H1 (cell line): Measurements from ENCODE around the gene STH. TPM values are rescaled to one million over a fixed set of nuclear protein-coding genes. Genes with fewer than 3 reads are reported as not detected.

Source experiments
- CHD1 ChIP-seq: IDR thresholded peaks from 2 replicates; pipeline ENCODE4 v1.6.1; 2012; ENCODE audit warnings: low read depth, low read length, improper control_type of control experiment
- EGR1 ChIP-seq: IDR thresholded peaks from 2 replicates; pipeline ENCODE4 v1.6.1; 2011; ENCODE audit warnings: low read depth, low read length, borderline replicate concordance
- GTF2F1 ChIP-seq: IDR thresholded peaks from 2 replicates; pipeline ENCODE4 v1.6.1; 2012; ENCODE audit warnings: low read depth, low read length, improper control_type of control experiment, borderline replicate concordance
- JUN ChIP-seq: IDR thresholded peaks from 2 replicates; pipeline ENCODE4 v1.6.1; 2011; ENCODE audit warnings: low read depth, mild to moderate bottlenecking, improper control_type of control experiment, low read length
- TAF1 ChIP-seq: IDR thresholded peaks from 2 replicates; pipeline ENCODE4 v1.6.1; 2011; ENCODE audit warnings: mild to moderate bottlenecking, low read depth, low read length
- TAF7 ChIP-seq: optimal IDR thresholded peaks from 2 replicates; pipeline ENCODE3; 2011; ENCODE audit warnings: low read depth, mild to moderate bottlenecking, inconsistent platforms, low read length, moderate library complexity, borderline replicate concordance
- polyA plus RNA-seq, 7 experiments: library from polyadenylated mRNA; depleted of rRNA in 3 of 7; stranded (reverse) in 5 of 7; unstranded in 2 of 7; fragments of >200 nt in 5 of 7; fragments of 200-250 nt in 2 of 7; gene quantifications; 1 replicate in 5 of 7; 2 replicates in 1 of 7; 4 replicates in 1 of 7; pipeline versions ENCODE4 v1.2.1 to v1.2.3, GENCODE V29; 2011 to 2013; ENCODE audit warnings: missing spikeins in 2 of 7, mixed read lengths in 2 of 7
- total RNA-seq: library from RNA; stranded (reverse); fragmentation: NEBNext Ultra II Directional; extraction: Animal tissue kit (Norgen Biotek cat#: 25700); gene quantifications from 2 replicates; pipeline ENCODE4 v1.2.1, GENCODE V29; 2021
- TF ChIP-seq, protein P1 (sequence below): IDR thresholded peaks from 2 replicates; pipeline ENCODE4 v1.6.1; 2012; ENCODE audit warnings: low read length, inconsistent platforms
- TF ChIP-seq, protein P2 (sequence below): fragments of 300-600 bp; sonication (generic); IDR thresholded peaks from 2 replicates; pipeline ENCODE4 v1.7.1; 2012; ENCODE audit warnings: low read length, moderate library complexity, mild to moderate bottlenecking, inconsistent platforms; ENCODE audit not compliant: insufficient replicate concordance

The STH gene
- total and polyA plus RNA-seq, 2 of the 8 experiments (the other 6 are each of a cell fraction or from before 2014, with no cell fraction given): not detected

- TF ChIP-seq, protein P1, sequence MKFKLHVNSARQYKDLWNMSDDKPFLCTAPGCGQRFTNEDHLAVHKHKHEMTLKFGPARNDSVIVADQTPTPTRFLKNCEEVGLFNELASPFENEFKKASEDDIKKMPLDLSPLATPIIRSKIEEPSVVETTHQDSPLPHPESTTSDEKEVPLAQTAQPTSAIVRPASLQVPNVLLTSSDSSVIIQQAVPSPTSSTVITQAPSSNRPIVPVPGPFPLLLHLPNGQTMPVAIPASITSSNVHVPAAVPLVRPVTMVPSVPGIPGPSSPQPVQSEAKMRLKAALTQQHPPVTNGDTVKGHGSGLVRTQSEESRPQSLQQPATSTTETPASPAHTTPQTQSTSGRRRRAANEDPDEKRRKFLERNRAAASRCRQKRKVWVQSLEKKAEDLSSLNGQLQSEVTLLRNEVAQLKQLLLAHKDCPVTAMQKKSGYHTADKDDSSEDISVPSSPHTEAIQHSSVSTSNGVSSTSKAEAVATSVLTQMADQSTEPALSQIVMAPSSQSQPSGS: no peak
- TF ChIP-seq TAF7 (no peak), EGR1 (no peak), GTF2F1 (no peak), TAF1 (no peak), CHD1 (no peak), JUN (no peak)
- TF ChIP-seq, protein P2, sequence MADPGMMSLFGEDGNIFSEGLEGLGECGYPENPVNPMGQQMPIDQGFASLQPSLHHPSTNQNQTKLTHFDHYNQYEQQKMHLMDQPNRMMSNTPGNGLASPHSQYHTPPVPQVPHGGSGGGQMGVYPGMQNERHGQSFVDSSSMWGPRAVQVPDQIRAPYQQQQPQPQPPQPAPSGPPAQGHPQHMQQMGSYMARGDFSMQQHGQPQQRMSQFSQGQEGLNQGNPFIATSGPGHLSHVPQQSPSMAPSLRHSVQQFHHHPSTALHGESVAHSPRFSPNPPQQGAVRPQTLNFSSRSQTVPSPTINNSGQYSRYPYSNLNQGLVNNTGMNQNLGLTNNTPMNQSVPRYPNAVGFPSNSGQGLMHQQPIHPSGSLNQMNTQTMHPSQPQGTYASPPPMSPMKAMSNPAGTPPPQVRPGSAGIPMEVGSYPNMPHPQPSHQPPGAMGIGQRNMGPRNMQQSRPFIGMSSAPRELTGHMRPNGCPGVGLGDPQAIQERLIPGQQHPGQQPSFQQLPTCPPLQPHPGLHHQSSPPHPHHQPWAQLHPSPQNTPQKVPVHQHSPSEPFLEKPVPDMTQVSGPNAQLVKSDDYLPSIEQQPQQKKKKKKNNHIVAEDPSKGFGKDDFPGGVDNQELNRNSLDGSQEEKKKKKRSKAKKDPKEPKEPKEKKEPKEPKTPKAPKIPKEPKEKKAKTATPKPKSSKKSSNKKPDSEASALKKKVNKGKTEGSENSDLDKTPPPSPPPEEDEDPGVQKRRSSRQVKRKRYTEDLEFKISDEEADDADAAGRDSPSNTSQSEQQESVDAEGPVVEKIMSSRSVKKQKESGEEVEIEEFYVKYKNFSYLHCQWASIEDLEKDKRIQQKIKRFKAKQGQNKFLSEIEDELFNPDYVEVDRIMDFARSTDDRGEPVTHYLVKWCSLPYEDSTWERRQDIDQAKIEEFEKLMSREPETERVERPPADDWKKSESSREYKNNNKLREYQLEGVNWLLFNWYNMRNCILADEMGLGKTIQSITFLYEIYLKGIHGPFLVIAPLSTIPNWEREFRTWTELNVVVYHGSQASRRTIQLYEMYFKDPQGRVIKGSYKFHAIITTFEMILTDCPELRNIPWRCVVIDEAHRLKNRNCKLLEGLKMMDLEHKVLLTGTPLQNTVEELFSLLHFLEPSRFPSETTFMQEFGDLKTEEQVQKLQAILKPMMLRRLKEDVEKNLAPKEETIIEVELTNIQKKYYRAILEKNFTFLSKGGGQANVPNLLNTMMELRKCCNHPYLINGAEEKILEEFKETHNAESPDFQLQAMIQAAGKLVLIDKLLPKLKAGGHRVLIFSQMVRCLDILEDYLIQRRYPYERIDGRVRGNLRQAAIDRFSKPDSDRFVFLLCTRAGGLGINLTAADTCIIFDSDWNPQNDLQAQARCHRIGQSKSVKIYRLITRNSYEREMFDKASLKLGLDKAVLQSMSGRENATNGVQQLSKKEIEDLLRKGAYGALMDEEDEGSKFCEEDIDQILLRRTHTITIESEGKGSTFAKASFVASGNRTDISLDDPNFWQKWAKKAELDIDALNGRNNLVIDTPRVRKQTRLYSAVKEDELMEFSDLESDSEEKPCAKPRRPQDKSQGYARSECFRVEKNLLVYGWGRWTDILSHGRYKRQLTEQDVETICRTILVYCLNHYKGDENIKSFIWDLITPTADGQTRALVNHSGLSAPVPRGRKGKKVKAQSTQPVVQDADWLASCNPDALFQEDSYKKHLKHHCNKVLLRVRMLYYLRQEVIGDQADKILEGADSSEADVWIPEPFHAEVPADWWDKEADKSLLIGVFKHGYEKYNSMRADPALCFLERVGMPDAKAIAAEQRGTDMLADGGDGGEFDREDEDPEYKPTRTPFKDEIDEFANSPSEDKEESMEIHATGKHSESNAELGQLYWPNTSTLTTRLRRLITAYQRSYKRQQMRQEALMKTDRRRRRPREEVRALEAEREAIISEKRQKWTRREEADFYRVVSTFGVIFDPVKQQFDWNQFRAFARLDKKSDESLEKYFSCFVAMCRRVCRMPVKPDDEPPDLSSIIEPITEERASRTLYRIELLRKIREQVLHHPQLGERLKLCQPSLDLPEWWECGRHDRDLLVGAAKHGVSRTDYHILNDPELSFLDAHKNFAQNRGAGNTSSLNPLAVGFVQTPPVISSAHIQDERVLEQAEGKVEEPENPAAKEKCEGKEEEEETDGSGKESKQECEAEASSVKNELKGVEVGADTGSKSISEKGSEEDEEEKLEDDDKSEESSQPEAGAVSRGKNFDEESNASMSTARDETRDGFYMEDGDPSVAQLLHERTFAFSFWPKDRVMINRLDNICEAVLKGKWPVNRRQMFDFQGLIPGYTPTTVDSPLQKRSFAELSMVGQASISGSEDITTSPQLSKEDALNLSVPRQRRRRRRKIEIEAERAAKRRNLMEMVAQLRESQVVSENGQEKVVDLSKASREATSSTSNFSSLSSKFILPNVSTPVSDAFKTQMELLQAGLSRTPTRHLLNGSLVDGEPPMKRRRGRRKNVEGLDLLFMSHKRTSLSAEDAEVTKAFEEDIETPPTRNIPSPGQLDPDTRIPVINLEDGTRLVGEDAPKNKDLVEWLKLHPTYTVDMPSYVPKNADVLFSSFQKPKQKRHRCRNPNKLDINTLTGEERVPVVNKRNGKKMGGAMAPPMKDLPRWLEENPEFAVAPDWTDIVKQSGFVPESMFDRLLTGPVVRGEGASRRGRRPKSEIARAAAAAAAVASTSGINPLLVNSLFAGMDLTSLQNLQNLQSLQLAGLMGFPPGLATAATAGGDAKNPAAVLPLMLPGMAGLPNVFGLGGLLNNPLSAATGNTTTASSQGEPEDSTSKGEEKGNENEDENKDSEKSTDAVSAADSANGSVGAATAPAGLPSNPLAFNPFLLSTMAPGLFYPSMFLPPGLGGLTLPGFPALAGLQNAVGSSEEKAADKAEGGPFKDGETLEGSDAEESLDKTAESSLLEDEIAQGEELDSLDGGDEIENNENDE: no peak
These were observed 46.6 kb downstream of the STH start (continued) for GRCh38 chr17:46045639-46046038.
